Mucosa of descending colon (tissue), 3 donors: Measurements from ENCODE around the gene TCF4. TPM values are rescaled to one million over a fixed set of nuclear protein-coding genes. Genes with fewer than 3 reads are reported as not detected.

Source experiments
- ATAC-seq: fragments of 200-7000 bp; cut with Tn5 transposase; one replicate; pipeline ENCODE4 v1.9.1; 2020; ENCODE audit warnings: mild to moderate bottlenecking, moderate library complexity
- DNase-seq, 3 donors: peaks; one replicate each; pipeline ENCODE4 v3.0.0-alpha.2; 2020
- H3K36me3 ChIP-seq: fragments of 200-600 bp; one replicate; pipeline ENCODE4 v1.8.0; 2021; ENCODE audit warnings: low read depth, mild to moderate bottlenecking
- H3K4me1 ChIP-seq: fragments of 200-600 bp; one replicate; pipeline ENCODE4 v1.8.0; 2021; ENCODE audit warnings: low read depth, mild to moderate bottlenecking
- H3K4me3 ChIP-seq: fragments of 200-600 bp; one replicate; pipeline ENCODE4 v1.8.0; 2021; ENCODE audit warnings: mild to moderate bottlenecking
- H3K9me3 ChIP-seq: fragments of 200-600 bp; one replicate; pipeline ENCODE4 v1.8.0; 2021; ENCODE audit warnings: mild to moderate bottlenecking
- intact Hi-C, 2 donors: fragments of 100-400 bp; cut with DNase I in 1 of 2; cut with micrococcal nuclease in 1 of 2; formaldehyde crosslinking; loops; one replicate each; pipeline versions ENCODE4 v1.11.0 to v1.11.1; 2022; cut with DNase I, micrococcal nuclease
- total RNA-seq, 3 donors: library from RNA; stranded (reverse); fragmentation: NEBNext Ultra II Directional in 2 of 3; extraction: Animal tissue kit (Norgen Biotek cat#: 25700) in 2 of 3; gene quantifications; one replicate each; pipeline versions ENCODE4 v1.2.1 to v1.2.4, GENCODE V29; 2021 to 2023
- TF ChIP-seq, protein P1 (sequence below): fragments of 200-600 bp; IDR thresholded peaks from one replicate; pipeline ENCODE4 v1.8.0; 2022; ENCODE audit warnings: antibody characterized with exemption, mild to moderate bottlenecking
- donor health status: DM: no; HTN: no; CAD: no; lungs with moderate emphysema.
- donor health status: DM: no; HTN: no; CAD: no.
- donor health status: DM: no; HTN: yes; CAD: no.

The TCF4 gene
- total RNA-seq, 3 donors from 2014 or later, result 20.7 to 88.2 (median 24.6) TPM

DNA sequence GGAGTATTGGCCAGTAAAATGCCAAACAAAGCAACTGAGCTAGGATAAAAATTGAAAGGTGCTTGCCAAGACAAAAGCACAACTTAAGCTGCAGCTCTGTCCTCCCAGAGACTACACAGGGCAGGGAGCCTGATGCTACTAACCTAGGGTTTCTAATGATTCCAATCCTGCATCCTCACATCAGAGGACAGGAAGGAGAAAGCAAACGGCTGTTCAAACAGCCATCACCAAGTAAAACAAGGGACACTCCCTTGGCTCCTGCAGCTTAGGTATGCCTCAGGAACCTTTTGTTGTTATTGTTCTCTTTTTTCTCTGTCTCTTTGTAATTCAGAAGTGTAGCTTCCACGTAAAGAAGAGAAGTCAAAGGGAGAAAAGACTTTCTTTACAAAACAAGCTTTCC, 99.5 kb downstream of the TCF4 start:
- intact Hi-C loops, result no loop called here
- no peak overlapping the region for H3K4me3 ChIP-seq

GRCh38 chr18:55487997-55488396, 100.0 kb downstream of the TCF4 start:
- no peak for DNase-seq
- Histone ChIP-seq H3K9me3 (no peaks in the 10 kb centered on the region), H3K36me3 (no peaks in the 10 kb centered on the region), H3K4me1 (no peaks in the 10 kb centered on the region), H3K4me3 (no peak overlapping the region)
- ATAC-seq, result no peak
- intact Hi-C loops, result no loop called here
- TF ChIP-seq, protein P1, sequence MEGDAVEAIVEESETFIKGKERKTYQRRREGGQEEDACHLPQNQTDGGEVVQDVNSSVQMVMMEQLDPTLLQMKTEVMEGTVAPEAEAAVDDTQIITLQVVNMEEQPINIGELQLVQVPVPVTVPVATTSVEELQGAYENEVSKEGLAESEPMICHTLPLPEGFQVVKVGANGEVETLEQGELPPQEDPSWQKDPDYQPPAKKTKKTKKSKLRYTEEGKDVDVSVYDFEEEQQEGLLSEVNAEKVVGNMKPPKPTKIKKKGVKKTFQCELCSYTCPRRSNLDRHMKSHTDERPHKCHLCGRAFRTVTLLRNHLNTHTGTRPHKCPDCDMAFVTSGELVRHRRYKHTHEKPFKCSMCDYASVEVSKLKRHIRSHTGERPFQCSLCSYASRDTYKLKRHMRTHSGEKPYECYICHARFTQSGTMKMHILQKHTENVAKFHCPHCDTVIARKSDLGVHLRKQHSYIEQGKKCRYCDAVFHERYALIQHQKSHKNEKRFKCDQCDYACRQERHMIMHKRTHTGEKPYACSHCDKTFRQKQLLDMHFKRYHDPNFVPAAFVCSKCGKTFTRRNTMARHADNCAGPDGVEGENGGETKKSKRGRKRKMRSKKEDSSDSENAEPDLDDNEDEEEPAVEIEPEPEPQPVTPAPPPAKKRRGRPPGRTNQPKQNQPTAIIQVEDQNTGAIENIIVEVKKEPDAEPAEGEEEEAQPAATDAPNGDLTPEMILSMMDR, result no peak

More for the DNA sequence above, 99.5 kb downstream of the TCF4 start:
- DNase-seq (no peak), ATAC-seq (no peak)
- H3K36me3 ChIP-seq, result no peaks in the 10 kb centered on the region
- TF ChIP-seq, protein P1, result no peak
- H3K4me1 ChIP-seq, result no peaks in the 10 kb centered on the region
- no peaks in the 10 kb centered on the region for H3K9me3 ChIP-seq

GRCh38 chr18:55486936-55487335, 101.1 kb downstream of the TCF4 start:
- no peaks in the 10 kb centered on the region for H3K9me3 ChIP-seq
- ATAC-seq (no peak), DNase-seq (no peak)
- H3K36me3 ChIP-seq, result no peaks in the 10 kb centered on the region
- intact Hi-C loops, result no loop called here
- H3K4me1 ChIP-seq, result no peaks in the 10 kb centered on the region
- no peak overlapping the region for H3K4me3 ChIP-seq
- TF ChIP-seq, protein P1, result no peak

GRCh38 chr18:55485666-55486065, 102.3 kb downstream of the TCF4 start:
- Histone ChIP-seq H3K36me3 (no peaks in the 10 kb centered on the region), H3K4me1 (no peaks in the 10 kb centered on the region), H3K4me3 (no peak overlapping the region), H3K9me3 (no peaks in the 10 kb centered on the region)
- DNase-seq (no peak), ATAC-seq (no peak)
- TF ChIP-seq, protein P1, result no peak
- intact Hi-C loops, result no loop called here

GRCh38 chr18:55484773-55485172, 103.2 kb downstream of the TCF4 start:
- no peak for DNase-seq
- H3K4me3 ChIP-seq, result no peak overlapping the region
- no peak for ATAC-seq
- intact Hi-C loops, result no loop called here
- H3K9me3 ChIP-seq, result no peaks in the 10 kb centered on the region
- TF ChIP-seq, protein P1, result no peak
- no peaks in the 10 kb centered on the region for H3K36me3 ChIP-seq
- H3K4me1 ChIP-seq, result no peaks in the 10 kb centered on the region

GRCh38 chr18:55483266-55483871, 104.6 kb downstream of the TCF4 start:
- Histone ChIP-seq H3K4me1 (no peaks in the 10 kb centered on the region), H3K4me3 (no peak overlapping the region), H3K9me3 (no peaks in the 10 kb centered on the region), H3K36me3 (no peaks in the 10 kb centered on the region)
- TF ChIP-seq, protein P1, result no peak
- intact Hi-C loops, result no loop called here
- no peak for DNase-seq
- no peak for ATAC-seq
